T-helper 22 cell (primary cell): ENCODE results near the gene CAMK1D.
A peak's percentile ranks its signal among the peaks of the same experiment; 100 is the strongest.
"Not testable (repeated sequence)": the region's sequence is repeated elsewhere in the genome, so short reads cannot be mapped to it uniquely, and the experiment has no call there.

ENCODE experiments used
- DNase-seq: peaks from one replicate; pipeline ENCODE4 v3.0.0-alpha.2; 2020; ENCODE audit warnings: low read depth

CAMK1D gene

GRCh38 chr10:12430406-12430982, 81.1 kb downstream of the CAMK1D start:
- no peak for DNase-seq

- DNase-seq, result no peak
Observed at GRCh38 chr10:12431151-12432101, 82.1 kb downstream of the CAMK1D start.

GRCh38 chr10:12432402-12433189, 83.2 kb downstream of the CAMK1D start:
- no peak for DNase-seq

GRCh38 chr10:12434277-12434676, 84.9 kb downstream of the CAMK1D start:
- no peak for DNase-seq

GRCh38 chr10:12434677-12435076, 85.3 kb downstream of the CAMK1D start:
- DNase-seq, result not testable (repeated sequence)

GRCh38 chr10:12435348-12435747, 86.0 kb downstream of the CAMK1D start:
- DNase-seq, result no peak

- DNase-seq, result no peak
Observed at GRCh38 chr10:12438919-12439692, 89.8 kb downstream of the CAMK1D start.

- not testable (repeated sequence) for DNase-seq
Observed at GRCh38 chr10:12439767-12440166, 90.4 kb downstream of the CAMK1D start.

GRCh38 chr10:12443026-12443425, 93.7 kb downstream of the CAMK1D start:
- no peak for DNase-seq

GRCh38 chr10:12444981-12445700, 95.8 kb downstream of the CAMK1D start:
- no peak for DNase-seq

GRCh38 chr10:12445701-12446334, 96.5 kb downstream of the CAMK1D start:
- DNase-seq, result no peak

- DNase-seq, result no peak
Observed at GRCh38 chr10:12448340-12448728, 99.0 kb downstream of the CAMK1D start.

- peak; percentile 75 for DNase-seq
Observed at GRCh38 chr10:12448729-12449391, 99.5 kb downstream of the CAMK1D start.

- DNase-seq, result no peak
Observed at GRCh38 chr10:12455318-12455717, 106.0 kb downstream of the CAMK1D start.

GRCh38 chr10:12455766-12456165, 106.4 kb downstream of the CAMK1D start:
- DNase-seq, result no peak

- DNase-seq, result no peak
Observed at GRCh38 chr10:12459340-12459739, 110.0 kb downstream of the CAMK1D start.

- no peak for DNase-seq
Observed at GRCh38 chr10:12459762-12460161, 110.4 kb downstream of the CAMK1D start.

GRCh38 chr10:12463459-12463838, 114.1 kb downstream of the CAMK1D start:
- DNase-seq, result no peak

- no peak for DNase-seq
Observed at GRCh38 chr10:12465385-12466136, 116.2 kb downstream of the CAMK1D start.
